ENCODE data around the gene GGT6.
A peak's percentile ranks its signal among the peaks of the same experiment; 100 is the strongest.

The GGT6 gene

GRCh38 chr17:4540224-4540651, 20.1 kb downstream of the GGT6 start:
- Histone ChIP-seq H3K36me3 (ENCODE audit: insufficient read depth, low read length) (peaks cover 80% of the 10 kb centered on the region), H3F3A (ENCODE audit: insufficient read depth, low read length) (no peaks in the 10 kb centered on the region), H3K79me2 (ENCODE audit: insufficient read depth, low read length) (no peaks in the 10 kb centered on the region), H3K9me2 (ENCODE audit: low read depth, low read length) (no peaks in the 10 kb centered on the region), H2AFZ (ENCODE audit: low read length) (no peak overlapping the region), H3K27me3 (ENCODE audit: insufficient read depth, low read length) (no peaks in the 10 kb centered on the region), H3K4me1 (ENCODE audit: insufficient read depth, low read length, severe bottlenecking) (no peaks in the 10 kb centered on the region), H3K9me3 (ENCODE audit: low read length) (no peaks in the 10 kb centered on the region), H4K20me1 (ENCODE audit: insufficient read depth, low read length) (no peaks in the 10 kb centered on the region), H3K9ac (ENCODE audit: low read length) (no peak overlapping the region), H3K27ac (ENCODE audit: low read depth, low read length, poor library complexity, severe bottlenecking) (no peak overlapping the region), H3K4me3 (ENCODE audit: low read depth, low read length, poor library complexity, severe bottlenecking) (no peak overlapping the region), H3K4me2 (ENCODE audit: low read length) (no peak overlapping the region)
- no peak for TF ChIP-seq EZH2 (IDR thresholded peaks at IDR 0.05; ENCODE audit: borderline replicate concordance, low read length)
- peak; percentile 53; the same call in 1 of the 2 replicates for TF ChIP-seq CTCF (IDR thresholded peaks at IDR 0.05; ENCODE audit: low read length)

DNA sequence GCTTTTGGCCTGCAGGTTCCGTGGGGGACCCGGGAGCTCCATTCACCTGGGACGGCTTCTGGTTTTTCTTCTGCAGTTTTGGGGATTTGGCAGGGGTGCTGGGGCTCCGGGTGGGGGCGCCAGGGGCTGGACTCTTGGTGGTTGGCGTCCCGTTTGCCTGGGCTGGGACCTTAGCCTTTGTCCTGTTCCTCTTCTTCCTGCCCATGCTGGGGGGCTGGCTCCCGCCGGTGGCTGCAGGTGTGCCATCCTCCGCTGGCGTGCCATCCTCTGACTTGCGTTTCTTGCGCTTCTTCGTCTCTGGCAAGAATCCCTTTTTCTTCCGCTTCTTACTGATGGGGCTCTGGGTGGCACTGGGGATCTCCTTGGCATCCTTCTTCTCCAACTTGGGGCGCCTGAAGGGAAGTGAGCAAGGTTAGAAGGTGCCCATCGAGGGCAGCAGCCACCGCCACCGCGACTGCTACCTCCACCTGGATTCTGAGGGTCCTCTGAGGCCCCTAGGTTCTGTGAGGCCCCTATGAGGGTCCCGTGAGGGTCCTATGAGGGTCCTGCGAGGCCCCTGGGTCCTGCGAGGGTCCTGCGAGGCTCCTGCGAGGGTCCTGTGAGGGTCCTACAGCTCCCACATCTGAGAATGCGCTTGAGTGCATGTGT, 20.7 kb downstream of the GGT6 start:
- no peak overlapping the region for H3K9ac ChIP-seq (ENCODE audit: low read length)
- no peaks in the 10 kb centered on the region for H3K79me2 ChIP-seq (ENCODE audit: insufficient read depth, low read length)
- no peaks in the 10 kb centered on the region for H3K27me3 ChIP-seq (ENCODE audit: insufficient read depth, low read length)
- H4K20me1 ChIP-seq (ENCODE audit: insufficient read depth, low read length): no peaks in the 10 kb centered on the region
- no peak overlapping the region for H3K4me3 ChIP-seq (ENCODE audit: low read depth, low read length, poor library complexity, severe bottlenecking)
- H3K27ac ChIP-seq (ENCODE audit: low read depth, low read length, poor library complexity, severe bottlenecking): no peak overlapping the region
- no peaks in the 10 kb centered on the region for H3F3A ChIP-seq (ENCODE audit: insufficient read depth, low read length)
- H3K36me3 ChIP-seq (ENCODE audit: insufficient read depth, low read length): peaks cover 77% of the 10 kb centered on the region
- H3K4me2 ChIP-seq (ENCODE audit: low read length): no peak overlapping the region
- H3K9me2 ChIP-seq (ENCODE audit: low read depth, low read length): no peaks in the 10 kb centered on the region
- no peaks in the 10 kb centered on the region for H3K9me3 ChIP-seq (ENCODE audit: low read length)
- H3K4me1 ChIP-seq (ENCODE audit: insufficient read depth, low read length, severe bottlenecking): no peaks in the 10 kb centered on the region
- H2AFZ ChIP-seq (ENCODE audit: low read length): no peak overlapping the region
- no peak for TF ChIP-seq EZH2 (IDR thresholded peaks at IDR 0.05; ENCODE audit: borderline replicate concordance, low read length)
- TF ChIP-seq CTCF (IDR thresholded peaks at IDR 0.05; ENCODE audit: low read length): no peak

DNA sequence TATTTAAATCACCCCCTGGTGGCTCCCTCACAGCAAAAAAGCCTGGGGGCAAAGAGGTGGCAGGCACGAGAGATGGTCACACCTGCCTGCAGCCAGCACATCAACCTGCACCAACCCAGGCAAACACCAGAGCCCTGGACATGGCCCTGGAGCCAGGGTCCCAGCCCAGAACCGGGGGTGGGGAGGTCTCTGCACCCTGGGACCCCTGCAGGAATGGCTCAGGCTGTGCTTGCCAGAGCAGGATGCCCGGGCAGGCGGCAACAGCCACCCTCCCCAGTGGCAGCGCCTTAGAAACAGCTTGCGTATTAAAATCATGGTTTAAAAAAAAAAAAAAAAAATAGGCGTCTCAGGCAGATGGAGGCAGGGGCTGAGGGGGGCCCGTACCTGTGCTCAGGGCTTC, 21.4 kb downstream of the GGT6 start:
- no peak overlapping the region for H3K4me2 ChIP-seq (ENCODE audit: low read length)
- no peaks in the 10 kb centered on the region for H3F3A ChIP-seq (ENCODE audit: insufficient read depth, low read length)
- H3K36me3 ChIP-seq (ENCODE audit: insufficient read depth, low read length): peaks cover 70% of the 10 kb centered on the region
- H3K27me3 ChIP-seq (ENCODE audit: insufficient read depth, low read length): no peaks in the 10 kb centered on the region
- H2AFZ ChIP-seq (ENCODE audit: low read length): no peak overlapping the region
- no peaks in the 10 kb centered on the region for H3K9me3 ChIP-seq (ENCODE audit: low read length)
- H3K4me1 ChIP-seq (ENCODE audit: insufficient read depth, low read length, severe bottlenecking): no peaks in the 10 kb centered on the region
- no peak overlapping the region for H3K4me3 ChIP-seq (ENCODE audit: low read depth, low read length, poor library complexity, severe bottlenecking)
- H3K9ac ChIP-seq (ENCODE audit: low read length): no peak overlapping the region
- no peaks in the 10 kb centered on the region for H3K9me2 ChIP-seq (ENCODE audit: low read depth, low read length)
- H3K27ac ChIP-seq (ENCODE audit: low read depth, low read length, poor library complexity, severe bottlenecking): no peak overlapping the region
- no peaks in the 10 kb centered on the region for H4K20me1 ChIP-seq (ENCODE audit: insufficient read depth, low read length)
- no peaks in the 10 kb centered on the region for H3K79me2 ChIP-seq (ENCODE audit: insufficient read depth, low read length)
- no peak for TF ChIP-seq CTCF (IDR thresholded peaks at IDR 0.05; ENCODE audit: low read length)
- TF ChIP-seq EZH2 (IDR thresholded peaks at IDR 0.05; ENCODE audit: borderline replicate concordance, low read length): no peak

All from OCI-LY1 (cell line).